Measurements from ENCODE around the gene IGF2BP1. TPM values are rescaled to one million over a fixed set of nuclear protein-coding genes. Genes with fewer than 3 reads are reported as not detected.

The IGF2BP1 gene
- total and polyA plus RNA-seq, 2 donors (not counting 1 experiment from before 2014, with no cell fraction given), result under 0.01 to 1.1 TPM

- Histone ChIP-seq H3K27ac (ENCODE audit: insufficient read depth, low read length) (no peak overlapping the region), H3K9me3 (ENCODE audit: control insufficient read depth, insufficient read depth, low read depth, low read length) (no peaks in the 10 kb centered on the region)
- DNase-seq (ENCODE audit: low read depth in 2 of 2), result peak in 1 of 2 donors; percentile 15
Measured at GRCh38 chr17:48970224-48970623, 27.0 kb upstream of the IGF2BP1 start.

GRCh38 chr17:48970865-48971687 lies 26.1 kb upstream of the IGF2BP1 start:
- no peak overlapping the region for H3K27ac ChIP-seq (ENCODE audit: insufficient read depth, low read length)
- TF ChIP-seq CTCF (conservative IDR thresholded peaks at IDR 0.05 in 1 of 2, IDR thresholded peaks at IDR 0.05 in 1 of 2; ENCODE audit: low read depth in 1 of 2, low read length in 2 of 2), result no peak
- no peak for TF ChIP-seq EZH2 (IDR thresholded peaks at IDR 0.05; ENCODE audit: low read length, missing control alignments)

More at GRCh38 chr17:48970224-48970623, 27.0 kb upstream of the IGF2BP1 start:
- Histone ChIP-seq H3K4me3 (replicated peaks in 1 of 4; ENCODE audit: control extremely low read depth in 1 of 4, insufficient read depth in 1 of 4, low read depth in 3 of 4, low read length in 4 of 4) (no peak overlapping the region), H3K36me3 (ENCODE audit: control insufficient read depth, insufficient read depth, low read length) (no peaks in the 10 kb centered on the region), H2AFZ (ENCODE audit: low read length) (no peak overlapping the region), H3K27me3 (ENCODE audit: control insufficient read depth, insufficient read depth, low read length) (no peaks in the 10 kb centered on the region), H3K79me2 (ENCODE audit: control insufficient read depth, insufficient read depth, low read length) (no peaks in the 10 kb centered on the region), H3K9ac (ENCODE audit: insufficient read depth, low read length) (no peak overlapping the region), H3K4me2 (ENCODE audit: extremely low read depth, insufficient read depth, low read length) (no peak overlapping the region), H4K20me1 (ENCODE audit: control insufficient read depth, extremely low read depth, insufficient read depth, low read length) (no peaks in the 10 kb centered on the region), H3K4me1 (ENCODE audit: control insufficient read depth, extremely low read depth, insufficient read depth, low read length) (peaks cover 16% of the 10 kb centered on the region)
- TF ChIP-seq CTCF (conservative IDR thresholded peaks at IDR 0.05 in 1 of 2, IDR thresholded peaks at IDR 0.05 in 1 of 2; ENCODE audit: low read depth in 1 of 2, low read length in 2 of 2), result no peak
- TF ChIP-seq EZH2 (IDR thresholded peaks at IDR 0.05; ENCODE audit: low read length, missing control alignments), result no peak

GRCh38 chr17:48972749-48973097 lies 24.5 kb upstream of the IGF2BP1 start:
- Histone ChIP-seq H2AFZ (ENCODE audit: low read length) (peak overlapping the region; percentile 70), H3K79me2 (ENCODE audit: control insufficient read depth, insufficient read depth, low read length) (no peaks in the 10 kb centered on the region), H4K20me1 (ENCODE audit: control insufficient read depth, extremely low read depth, insufficient read depth, low read length) (no peaks in the 10 kb centered on the region), H3K27ac (ENCODE audit: insufficient read depth, low read length) (peak overlapping the region; percentile 70), H3K4me1 (ENCODE audit: control insufficient read depth, extremely low read depth, insufficient read depth, low read length) (peaks cover 16% of the 10 kb centered on the region), H3K4me2 (ENCODE audit: extremely low read depth, insufficient read depth, low read length) (peak overlapping the region; percentile 89), H3K36me3 (ENCODE audit: control insufficient read depth, insufficient read depth, low read length) (no peaks in the 10 kb centered on the region), H3K9ac (ENCODE audit: insufficient read depth, low read length) (no peak overlapping the region), H3K27me3 (ENCODE audit: control insufficient read depth, insufficient read depth, low read length) (no peaks in the 10 kb centered on the region), H3K9me3 (ENCODE audit: control insufficient read depth, insufficient read depth, low read depth, low read length) (no peaks in the 10 kb centered on the region), H3K4me3 (replicated peaks in 1 of 4; ENCODE audit: control extremely low read depth in 1 of 4, insufficient read depth in 1 of 4, low read depth in 3 of 4, low read length in 4 of 4) (peak overlapping the region in 1 of 4 experiments; percentile 10)
- no peak for DNase-seq (ENCODE audit: low read depth in 2 of 2)
- TF ChIP-seq EZH2 (IDR thresholded peaks at IDR 0.05; ENCODE audit: low read length, missing control alignments) (no peak), CTCF (conservative IDR thresholded peaks at IDR 0.05 in 1 of 2, IDR thresholded peaks at IDR 0.05 in 1 of 2; ENCODE audit: low read depth in 1 of 2, low read length in 2 of 2) (no peak)

More at GRCh38 chr17:48970865-48971687, 26.1 kb upstream of the IGF2BP1 start:
- no peaks in the 10 kb centered on the region for H3K9me3 ChIP-seq (ENCODE audit: control insufficient read depth, insufficient read depth, low read depth, low read length)
- H2AFZ ChIP-seq (ENCODE audit: low read length), result no peak overlapping the region
- H3K4me2 ChIP-seq (ENCODE audit: extremely low read depth, insufficient read depth, low read length), result no peak overlapping the region
- H3K79me2 ChIP-seq (ENCODE audit: control insufficient read depth, insufficient read depth, low read length), result no peaks in the 10 kb centered on the region
- no peaks in the 10 kb centered on the region for H3K36me3 ChIP-seq (ENCODE audit: control insufficient read depth, insufficient read depth, low read length)
- H3K4me1 ChIP-seq (ENCODE audit: control insufficient read depth, extremely low read depth, insufficient read depth, low read length), result peaks cover 16% of the 10 kb centered on the region
- H3K4me3 ChIP-seq (replicated peaks in 1 of 4; ENCODE audit: control extremely low read depth in 1 of 4, insufficient read depth in 1 of 4, low read depth in 3 of 4, low read length in 4 of 4), result no peak overlapping the region
- no peak overlapping the region for H3K9ac ChIP-seq (ENCODE audit: insufficient read depth, low read length)
- no peak for DNase-seq (ENCODE audit: low read depth in 2 of 2)
- H3K27me3 ChIP-seq (ENCODE audit: control insufficient read depth, insufficient read depth, low read length), result no peaks in the 10 kb centered on the region
- no peaks in the 10 kb centered on the region for H4K20me1 ChIP-seq (ENCODE audit: control insufficient read depth, extremely low read depth, insufficient read depth, low read length)
